Glutamatergic neuron (in vitro differentiated cells): Measurements from ENCODE around the gene MMP24OS. TPM values are rescaled to one million over a fixed set of nuclear protein-coding genes. Genes with fewer than 3 reads are reported as not detected.

Source experiments
- DNase-seq: peaks from one replicate; pipeline ENCODE4 v3.0.0; 2022
- H3K27ac Mint-ChIP-seq: one replicate; pipeline ENCODE4 v1.8.0; 2020; ENCODE audit warnings: mild to moderate bottlenecking, mixed read lengths, inconsistent platforms; ENCODE audit not compliant: unreplicated experiment
- H3K27me3 Mint-ChIP-seq: one replicate; pipeline ENCODE4 v1.8.0; 2020; ENCODE audit warnings: mild to moderate bottlenecking, moderate library complexity, mixed read lengths, inconsistent platforms; ENCODE audit not compliant: unreplicated experiment
- H3K36me3 Mint-ChIP-seq: one replicate; pipeline ENCODE4 v1.8.0; 2020; ENCODE audit warnings: mild to moderate bottlenecking, mixed read lengths, inconsistent platforms; ENCODE audit not compliant: unreplicated experiment
- H3K4me1 Mint-ChIP-seq: one replicate; pipeline ENCODE4 v1.8.0; 2020; ENCODE audit warnings: mild to moderate bottlenecking, low read depth, mixed read lengths, inconsistent platforms; ENCODE audit not compliant: unreplicated experiment
- H3K4me3 Mint-ChIP-seq: one replicate; pipeline ENCODE4 v1.8.0; 2020; ENCODE audit warnings: mild to moderate bottlenecking, mixed read lengths, inconsistent platforms; ENCODE audit not compliant: unreplicated experiment
- H3K9me3 Mint-ChIP-seq: one replicate; pipeline ENCODE4 v1.8.0; 2020; ENCODE audit warnings: mild to moderate bottlenecking, moderate library complexity, mixed read lengths, inconsistent platforms; ENCODE audit not compliant: unreplicated experiment
- total RNA-seq: library from RNA; stranded (reverse); fragmentation: NEBNext Ultra II Directional; extraction: Animal tissue kit (Norgen Biotek cat#: 25700); gene quantifications from one replicate; pipeline ENCODE4 v1.2.1, GENCODE V29; 2021; ENCODE audit not compliant: unreplicated experiment
- TF ChIP-seq, protein P1 (sequence below): fragments of 200-600 bp; sonication (generic); IDR thresholded peaks from one replicate; pipeline ENCODE4 v1.5.0; 2021; ENCODE audit not compliant: partially characterized antibody, unreplicated experiment

MMP24OS gene
- total RNA-seq, 1 donor from 2014 or later = 99.0 TPM

- Mint-ChIP-seq H3K9me3 (peaks cover 19% of the 10 kb centered on the region), H3K36me3 (no peaks in the 10 kb centered on the region)
Measured at GRCh38 chr20:35284992-35285805, 7.3 kb upstream of the MMP24OS start.

GRCh38 chr20:35284267-35284991 lies 6.5 kb upstream of the MMP24OS start, which contains the start of gene EIF6:
Gene EIF6, minus strand, starts transcription at chr20:35284772. Its CDS starts 285 bp downstream, at chr20:35284487.
- Mint-ChIP-seq H3K4me3 (peak within 1 kb of the TSS; percentile 91), H3K9me3 (peaks cover 19% of the 10 kb centered on the region), H3K4me1 (peaks cover 14% of the 10 kb centered on the region), H3K36me3 (no peaks in the 10 kb centered on the region), H3K27ac (peak within 1 kb of the TSS; percentile 97), H3K27me3 (peaks cover 7% of the 10 kb centered on the region)
- peak; percentile 96 for DNase-seq
- TF ChIP-seq, protein P1, sequence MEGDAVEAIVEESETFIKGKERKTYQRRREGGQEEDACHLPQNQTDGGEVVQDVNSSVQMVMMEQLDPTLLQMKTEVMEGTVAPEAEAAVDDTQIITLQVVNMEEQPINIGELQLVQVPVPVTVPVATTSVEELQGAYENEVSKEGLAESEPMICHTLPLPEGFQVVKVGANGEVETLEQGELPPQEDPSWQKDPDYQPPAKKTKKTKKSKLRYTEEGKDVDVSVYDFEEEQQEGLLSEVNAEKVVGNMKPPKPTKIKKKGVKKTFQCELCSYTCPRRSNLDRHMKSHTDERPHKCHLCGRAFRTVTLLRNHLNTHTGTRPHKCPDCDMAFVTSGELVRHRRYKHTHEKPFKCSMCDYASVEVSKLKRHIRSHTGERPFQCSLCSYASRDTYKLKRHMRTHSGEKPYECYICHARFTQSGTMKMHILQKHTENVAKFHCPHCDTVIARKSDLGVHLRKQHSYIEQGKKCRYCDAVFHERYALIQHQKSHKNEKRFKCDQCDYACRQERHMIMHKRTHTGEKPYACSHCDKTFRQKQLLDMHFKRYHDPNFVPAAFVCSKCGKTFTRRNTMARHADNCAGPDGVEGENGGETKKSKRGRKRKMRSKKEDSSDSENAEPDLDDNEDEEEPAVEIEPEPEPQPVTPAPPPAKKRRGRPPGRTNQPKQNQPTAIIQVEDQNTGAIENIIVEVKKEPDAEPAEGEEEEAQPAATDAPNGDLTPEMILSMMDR = no peak

More at GRCh38 chr20:35284992-35285805, 7.3 kb upstream of the MMP24OS start:
- H3K4me3 Mint-ChIP-seq = peak overlapping the region; percentile 91
- peaks cover 14% of the 10 kb centered on the region for H3K4me1 Mint-ChIP-seq
- TF ChIP-seq, protein P1 = no peak
- peak overlapping the region; percentile 97 for H3K27ac Mint-ChIP-seq
- H3K27me3 Mint-ChIP-seq = peaks cover 8% of the 10 kb centered on the region
- DNase-seq = no peak

GRCh38 chr20:35283441-35284266 lies 5.7 kb upstream of the MMP24OS start:
- Mint-ChIP-seq H3K4me1 (peaks cover 14% of the 10 kb centered on the region), H3K36me3 (no peaks in the 10 kb centered on the region), H3K27ac (peak overlapping the region; percentile 82), H3K9me3 (peaks cover 19% of the 10 kb centered on the region), H3K4me3 (peak overlapping the region; percentile 91), H3K27me3 (peaks cover 5% of the 10 kb centered on the region)
- no peak for DNase-seq
- TF ChIP-seq, protein P1 = no peak

- peaks cover 14% of the 10 kb centered on the region for H3K4me1 Mint-ChIP-seq
- H3K27me3 Mint-ChIP-seq = peaks cover 7% of the 10 kb centered on the region
- peaks cover 24% of the 10 kb centered on the region for H3K9me3 Mint-ChIP-seq
- DNase-seq = no peak
- no peaks in the 10 kb centered on the region for H3K36me3 Mint-ChIP-seq
- no peak overlapping the region for H3K27ac Mint-ChIP-seq
- H3K4me3 Mint-ChIP-seq = no peak overlapping the region
- TF ChIP-seq, protein P1 = no peak
Measured at GRCh38 chr20:35281506-35282101, 3.7 kb upstream of the MMP24OS start.
